ENCODE data around the gene ZNF407. TPM values are rescaled to one million over a fixed set of nuclear protein-coding genes. Genes with fewer than 3 reads are reported as not detected.

Gene ZNF407
- total RNA-seq, 1 donor from 2014 or later: 26.7 TPM

GRCh38 chr18:75003764-75004690 is 406.4 kb downstream of the ZNF407 start:
- ChIA-PET CTCF (no interaction called here), POLR2A (no interaction called here)
- TF ChIP-seq, protein P1, sequence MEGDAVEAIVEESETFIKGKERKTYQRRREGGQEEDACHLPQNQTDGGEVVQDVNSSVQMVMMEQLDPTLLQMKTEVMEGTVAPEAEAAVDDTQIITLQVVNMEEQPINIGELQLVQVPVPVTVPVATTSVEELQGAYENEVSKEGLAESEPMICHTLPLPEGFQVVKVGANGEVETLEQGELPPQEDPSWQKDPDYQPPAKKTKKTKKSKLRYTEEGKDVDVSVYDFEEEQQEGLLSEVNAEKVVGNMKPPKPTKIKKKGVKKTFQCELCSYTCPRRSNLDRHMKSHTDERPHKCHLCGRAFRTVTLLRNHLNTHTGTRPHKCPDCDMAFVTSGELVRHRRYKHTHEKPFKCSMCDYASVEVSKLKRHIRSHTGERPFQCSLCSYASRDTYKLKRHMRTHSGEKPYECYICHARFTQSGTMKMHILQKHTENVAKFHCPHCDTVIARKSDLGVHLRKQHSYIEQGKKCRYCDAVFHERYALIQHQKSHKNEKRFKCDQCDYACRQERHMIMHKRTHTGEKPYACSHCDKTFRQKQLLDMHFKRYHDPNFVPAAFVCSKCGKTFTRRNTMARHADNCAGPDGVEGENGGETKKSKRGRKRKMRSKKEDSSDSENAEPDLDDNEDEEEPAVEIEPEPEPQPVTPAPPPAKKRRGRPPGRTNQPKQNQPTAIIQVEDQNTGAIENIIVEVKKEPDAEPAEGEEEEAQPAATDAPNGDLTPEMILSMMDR (IDR thresholded peaks at IDR 0.05): no peak
- Mint-ChIP-seq H3K4me1 (no peaks in the 10 kb centered on the region), H3K27me3 (no peaks in the 10 kb centered on the region), H3K4me3 (no peak overlapping the region), H3K27ac (no peak overlapping the region), H3K36me3 (ENCODE audit: low read depth) (peaks cover 16% of the 10 kb centered on the region), H3K9me3 (no peaks in the 10 kb centered on the region)
- no peak for DNase-seq
- no peak for ATAC-seq (ENCODE audit: low read depth)
- intact Hi-C loops (cut with micrococcal nuclease): no loop called here

DNA sequence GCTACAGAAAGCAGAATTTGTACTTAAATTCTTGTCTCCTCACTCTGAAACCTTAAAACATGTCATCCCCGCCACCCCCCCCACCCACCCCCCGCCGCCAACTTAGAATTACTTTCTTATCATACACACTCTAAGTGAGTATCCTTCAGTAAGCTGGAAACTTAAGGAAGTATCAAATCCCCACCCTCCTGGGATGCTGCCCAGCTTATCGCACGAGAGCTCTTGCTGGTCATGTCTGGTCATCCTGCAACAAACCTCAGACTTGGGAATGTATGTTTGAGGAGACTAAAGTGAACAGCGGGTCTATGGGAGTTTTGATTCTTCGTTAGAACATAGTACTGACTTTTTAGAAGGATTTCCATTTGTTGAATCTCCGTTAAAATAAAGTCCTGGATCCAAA is 408.0 kb downstream of the ZNF407 start:
- H3K27ac Mint-ChIP-seq: no peak overlapping the region
- H3K27me3 Mint-ChIP-seq: no peaks in the 10 kb centered on the region
- intact Hi-C loops (cut with micrococcal nuclease): no loop called here
- H3K4me1 Mint-ChIP-seq: no peaks in the 10 kb centered on the region
- TF ChIP-seq, protein P1 (IDR thresholded peaks at IDR 0.05): no peak
- no peak for ATAC-seq (ENCODE audit: low read depth)
- peaks cover 16% of the 10 kb centered on the region for H3K36me3 Mint-ChIP-seq (ENCODE audit: low read depth)
- no peak for DNase-seq
- no peaks in the 10 kb centered on the region for H3K9me3 Mint-ChIP-seq
- H3K4me3 Mint-ChIP-seq: no peak overlapping the region
- ChIA-PET CTCF (interaction anchor here (0.6 kb wide), 1 partner anchor 113 kb away, joined by 3 read pairs; no protein-coding TSS in a partner anchor), POLR2A (no interaction called here)

GRCh38 chr18:75008186-75008585 is 410.5 kb downstream of the ZNF407 start:
- DNase-seq: no peak
- Mint-ChIP-seq H3K36me3 (ENCODE audit: low read depth) (peaks cover 16% of the 10 kb centered on the region), H3K9me3 (no peaks in the 10 kb centered on the region), H3K27me3 (no peaks in the 10 kb centered on the region), H3K4me3 (no peak overlapping the region), H3K27ac (no peak overlapping the region), H3K4me1 (no peaks in the 10 kb centered on the region)
- intact Hi-C loops (cut with micrococcal nuclease): no loop called here
- TF ChIP-seq, protein P1 (IDR thresholded peaks at IDR 0.05): no peak
- POLR2A ChIA-PET: no interaction called here
- ATAC-seq (ENCODE audit: low read depth): no peak
- CTCF ChIA-PET: no interaction called here

- DNase-seq (no peak), ATAC-seq (ENCODE audit: low read depth) (no peak)
- CTCF ChIA-PET: interaction anchor here (0.5 kb wide), 1 partner anchor 217 kb away, joined by 3 read pairs; no protein-coding TSS in a partner anchor
- no peaks in the 10 kb centered on the region for H3K9me3 Mint-ChIP-seq
- TF ChIP-seq, protein P1 (IDR thresholded peaks at IDR 0.05): no peak
- peaks cover 16% of the 10 kb centered on the region for H3K36me3 Mint-ChIP-seq (ENCODE audit: low read depth)
- POLR2A ChIA-PET: no interaction called here
- no peaks in the 10 kb centered on the region for H3K27me3 Mint-ChIP-seq
- peaks cover 2% of the 10 kb centered on the region for H3K4me1 Mint-ChIP-seq
- intact Hi-C loops (cut with micrococcal nuclease): no loop called here
- H3K4me3 Mint-ChIP-seq: no peak overlapping the region
- no peak overlapping the region for H3K27ac Mint-ChIP-seq
These were observed 411.6 kb downstream of the ZNF407 start for GRCh38 chr18:75009296-75009695.

DNA sequence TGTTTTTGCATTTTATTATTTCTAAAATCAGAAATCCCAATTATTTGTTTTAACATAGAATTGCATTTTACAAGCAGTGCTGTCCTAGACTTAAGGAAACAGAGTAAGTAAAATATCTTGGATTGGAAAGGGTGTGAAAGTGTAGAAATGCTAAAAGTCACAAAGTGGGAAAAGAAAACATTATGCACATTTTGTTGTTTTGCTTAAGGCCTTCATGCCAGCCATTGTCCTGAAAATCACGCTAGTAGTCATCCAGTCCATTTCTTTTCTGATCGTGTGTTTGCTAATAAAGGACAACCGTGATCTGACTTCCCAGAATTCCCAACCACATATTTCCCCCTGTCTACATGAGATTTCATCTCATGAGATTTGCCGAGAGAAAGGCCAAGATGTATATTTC is 412.2 kb downstream of the ZNF407 start:
- no peak for ATAC-seq (ENCODE audit: low read depth)
- H3K4me1 Mint-ChIP-seq: peaks cover 2% of the 10 kb centered on the region
- peaks cover 16% of the 10 kb centered on the region for H3K36me3 Mint-ChIP-seq (ENCODE audit: low read depth)
- no peak overlapping the region for H3K27ac Mint-ChIP-seq
- DNase-seq: no peak
- CTCF ChIA-PET: no interaction called here
- H3K9me3 Mint-ChIP-seq: no peaks in the 10 kb centered on the region
- no peak overlapping the region for H3K4me3 Mint-ChIP-seq
- TF ChIP-seq, protein P1 (IDR thresholded peaks at IDR 0.05): no peak
- H3K27me3 Mint-ChIP-seq: no peaks in the 10 kb centered on the region
- POLR2A ChIA-PET: no interaction called here
- intact Hi-C loops (cut with micrococcal nuclease): no loop called here
